GM19193 (cell line): Measurements from ENCODE around the gene L3MBTL2.

Experiments
- POLR2A ChIP-seq: IDR thresholded peaks from 4 replicates; pipeline ENCODE4 v1.6.1; 2011; ENCODE audit not compliant: insufficient read depth, insufficient read length; ENCODE audit errors: extremely low read depth

L3MBTL2 gene

GRCh38 chr22:41234815-41235695 lies 29.9 kb downstream of the L3MBTL2 start:
- no peak for TF ChIP-seq POLR2A

- TF ChIP-seq POLR2A = no peak
Measured at GRCh38 chr22:41237036-41237706, 32.1 kb downstream of the L3MBTL2 start.

- TF ChIP-seq POLR2A = no peak
Measured at GRCh38 chr22:41237707-41238569, 32.8 kb downstream of the L3MBTL2 start.

- TF ChIP-seq POLR2A = no peak
Measured at GRCh38 chr22:41238570-41239442, 33.7 kb downstream of the L3MBTL2 start.

- TF ChIP-seq POLR2A = no peak
Measured at GRCh38 chr22:41239443-41240128, 34.5 kb downstream of the L3MBTL2 start.

- TF ChIP-seq POLR2A = no peak
Measured at GRCh38 chr22:41240377-41241132, 35.4 kb downstream of the L3MBTL2 start, which contains the start of gene CHADL. TSS of gene CHADL (minus strand) at chr22:41240931. CDS start at chr22:41240881, 50 bp downstream.

GRCh38 chr22:41241133-41241676 lies 36.1 kb downstream of the L3MBTL2 start:
- no peak for TF ChIP-seq POLR2A

- TF ChIP-seq POLR2A = no peak
Measured at GRCh38 chr22:41242396-41243117, 37.4 kb downstream of the L3MBTL2 start.

- no peak for TF ChIP-seq POLR2A
Measured at GRCh38 chr22:41243361-41243760, 38.2 kb downstream of the L3MBTL2 start.

- TF ChIP-seq POLR2A = no peak
Measured at GRCh38 chr22:41245917-41246499, 40.9 kb downstream of the L3MBTL2 start.

- TF ChIP-seq POLR2A = no peak
Measured at GRCh38 chr22:41247703-41248102, 42.6 kb downstream of the L3MBTL2 start.
